Stimulated activated CD8-positive, alpha-beta memory T cell treated with anti-CD3 and anti-CD28 coated beads, Interleukin-7, amount 100 ng/mL, for 24 hours (primary cell): ENCODE results near the gene SDK2.
"Not testable (repeated sequence)": the region's sequence is repeated elsewhere in the genome, so short reads cannot be mapped to it uniquely, and the experiment has no call there.

ENCODE experiments used
- DNase-seq: peaks from one replicate; pipeline ENCODE4 v3.0.0-alpha.2; 2020; ENCODE audit warnings: low read depth

Gene SDK2

DNA sequence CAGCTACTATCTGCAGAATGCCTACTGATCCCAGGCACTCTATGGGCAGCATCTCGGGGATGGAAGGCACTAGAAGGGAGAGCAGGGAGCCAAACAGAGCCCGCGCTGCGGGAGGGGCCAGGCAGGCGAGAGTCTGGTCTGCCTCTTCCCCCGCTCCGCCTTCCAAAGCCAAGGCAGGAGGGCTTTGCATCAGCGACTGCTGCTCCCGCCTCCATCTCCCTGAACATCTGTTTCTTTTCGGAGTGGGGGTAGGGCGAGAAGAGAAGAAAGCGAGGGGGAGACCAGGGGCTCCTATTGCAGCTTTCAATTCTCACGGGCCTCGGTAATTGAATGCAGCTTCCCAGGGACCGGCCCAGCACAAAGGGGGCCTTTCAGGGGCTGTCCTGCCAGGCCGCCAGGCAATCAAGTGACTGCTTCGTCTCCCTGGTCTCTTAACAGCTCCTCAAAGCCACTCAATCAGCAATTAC, 301.0 kb downstream of the SDK2 start:
- no peak for DNase-seq

DNA sequence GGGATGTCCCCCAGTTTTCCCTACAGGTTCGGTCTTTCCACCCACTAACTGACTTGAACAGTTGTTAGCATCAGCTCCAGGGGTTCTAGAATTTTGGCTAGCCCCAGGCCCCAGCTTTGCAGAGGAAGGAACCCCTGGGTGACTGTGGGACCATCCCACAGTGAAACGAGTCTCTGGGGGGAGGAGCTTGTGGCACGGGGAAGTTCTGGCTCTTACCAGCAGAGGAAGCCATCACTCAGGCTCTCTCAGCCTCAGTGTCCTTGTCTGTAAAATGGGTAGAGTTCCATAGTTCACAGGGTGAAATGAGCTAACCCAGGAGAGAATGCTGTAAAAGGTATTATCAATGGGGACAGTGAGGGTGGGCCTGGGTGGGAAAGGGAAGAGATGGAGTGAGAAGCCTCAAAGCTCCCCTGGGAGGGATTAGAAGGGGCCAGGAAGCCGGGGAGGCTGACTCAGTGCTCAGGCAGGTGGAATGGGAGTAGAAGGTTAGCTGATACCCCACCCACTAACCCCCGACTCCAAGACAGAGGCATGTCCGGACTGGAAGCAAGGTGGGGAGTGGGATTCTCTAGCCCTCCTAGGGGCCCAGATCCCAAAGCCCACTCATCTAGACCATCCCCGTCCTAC, 301.6 kb downstream of the SDK2 start:
- DNase-seq: no peak

DNA sequence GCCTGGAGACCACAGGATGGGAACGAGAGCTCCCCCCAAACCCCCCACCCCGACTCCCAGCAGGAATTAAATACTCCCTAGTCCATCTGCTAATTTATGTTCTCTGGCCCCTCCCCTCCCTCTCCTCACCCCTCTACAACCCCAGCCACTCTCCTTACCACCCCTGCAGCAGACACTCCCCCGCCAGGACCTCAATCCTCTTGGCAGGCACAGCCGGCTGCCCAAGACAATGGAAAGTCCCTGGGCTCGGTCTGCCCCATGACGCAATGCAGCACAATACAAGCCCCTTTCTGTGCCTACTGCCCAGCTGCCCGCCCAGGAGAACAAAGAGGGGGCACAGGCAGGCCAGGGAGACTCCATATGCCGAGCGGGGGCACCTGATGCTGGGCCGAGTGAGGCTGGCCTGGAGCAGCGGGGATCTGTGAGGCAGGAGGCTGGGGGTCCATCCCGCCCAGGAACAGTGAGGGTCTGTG, 302.2 kb downstream of the SDK2 start:
- no peak for DNase-seq

DNA sequence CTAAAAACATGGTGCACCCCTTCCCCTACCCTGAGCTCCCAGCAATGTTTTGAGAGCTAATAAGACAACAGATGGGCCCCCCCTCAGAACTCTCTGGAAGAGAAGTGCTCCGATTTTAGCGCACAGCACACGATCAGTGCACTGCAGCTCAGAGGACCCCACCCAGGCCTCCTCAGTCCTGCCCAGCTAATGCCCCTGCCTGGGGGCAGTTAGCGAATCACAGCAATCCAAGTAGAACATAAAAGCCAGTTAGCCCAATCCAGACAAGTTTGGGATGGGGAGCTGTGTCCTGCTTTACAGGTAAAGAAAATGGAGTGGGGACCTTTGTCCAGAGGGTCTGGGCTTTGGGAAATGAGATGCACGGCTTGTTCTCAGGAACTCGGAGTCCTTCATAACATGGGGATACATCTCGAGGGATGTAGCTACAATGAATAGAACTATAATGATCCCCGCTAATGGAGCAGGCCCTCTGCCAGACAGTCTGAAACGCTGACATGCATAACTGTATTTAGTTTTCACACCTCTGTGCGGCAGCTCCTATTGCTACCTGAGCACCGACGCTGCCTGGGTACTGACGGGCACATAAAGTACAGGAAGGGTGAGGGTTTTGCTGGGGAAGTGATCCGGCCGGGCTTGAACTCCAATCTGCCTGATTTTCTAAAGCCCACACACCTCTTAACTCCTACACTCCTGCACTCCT, 302.7 kb downstream of the SDK2 start:
- no peak for DNase-seq

DNA sequence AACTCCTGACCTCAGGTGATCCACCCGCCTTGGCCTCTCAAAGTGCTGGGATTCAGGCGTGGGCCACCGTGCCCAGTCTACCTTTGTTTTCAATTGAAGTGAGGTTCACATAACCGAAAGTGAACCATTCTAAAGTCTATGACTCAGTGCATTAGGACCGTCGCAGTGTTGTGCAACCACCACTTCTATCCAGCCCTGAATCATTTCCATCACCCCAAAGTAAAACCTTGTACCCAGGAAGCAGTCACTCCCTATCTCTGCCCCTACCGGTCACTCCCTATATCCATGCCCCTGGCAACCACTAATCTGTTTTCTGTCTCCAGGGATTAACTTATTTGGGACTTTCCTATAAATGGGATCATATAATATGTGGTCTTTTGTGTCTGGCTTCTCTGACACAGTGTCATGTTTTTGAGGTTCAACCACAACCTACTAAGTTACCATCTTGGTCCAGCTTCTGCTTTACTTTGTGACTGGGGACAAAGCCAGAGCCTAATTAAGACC, 304.1 kb downstream of the SDK2 start:
- DNase-seq: no peak

DNA sequence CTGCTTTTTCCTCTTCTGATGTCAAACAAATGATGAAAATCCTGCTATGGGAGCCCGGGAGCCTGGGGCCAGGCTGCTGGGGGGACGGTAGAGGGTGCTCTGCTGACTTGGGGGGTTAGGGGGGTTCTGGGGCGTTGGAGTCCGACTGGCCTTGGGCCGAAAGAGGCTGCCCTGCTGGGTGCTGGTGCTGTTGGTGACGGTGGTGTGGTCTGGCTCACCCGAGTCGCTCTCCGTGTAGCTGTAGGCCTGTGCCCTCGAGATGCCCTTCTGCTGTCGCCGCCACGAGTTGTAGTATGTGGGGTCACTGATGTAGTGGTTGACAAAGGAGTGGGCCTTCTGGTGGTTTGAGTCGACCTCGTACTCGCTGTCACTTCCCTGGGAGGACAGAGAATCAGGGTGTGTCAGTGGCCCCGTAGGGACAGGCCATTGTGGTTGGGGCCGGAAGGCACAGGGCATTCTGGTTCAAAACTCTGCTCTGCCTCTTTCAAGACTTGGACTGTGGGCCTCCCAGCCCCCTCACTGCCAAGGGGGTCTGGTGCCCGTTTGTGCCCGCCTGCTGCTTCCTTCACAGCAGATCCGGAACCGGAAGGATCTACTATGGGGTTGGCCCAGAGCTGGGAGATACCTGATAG, 305.6 kb downstream of the SDK2 start:
- DNase-seq: no peak

DNA sequence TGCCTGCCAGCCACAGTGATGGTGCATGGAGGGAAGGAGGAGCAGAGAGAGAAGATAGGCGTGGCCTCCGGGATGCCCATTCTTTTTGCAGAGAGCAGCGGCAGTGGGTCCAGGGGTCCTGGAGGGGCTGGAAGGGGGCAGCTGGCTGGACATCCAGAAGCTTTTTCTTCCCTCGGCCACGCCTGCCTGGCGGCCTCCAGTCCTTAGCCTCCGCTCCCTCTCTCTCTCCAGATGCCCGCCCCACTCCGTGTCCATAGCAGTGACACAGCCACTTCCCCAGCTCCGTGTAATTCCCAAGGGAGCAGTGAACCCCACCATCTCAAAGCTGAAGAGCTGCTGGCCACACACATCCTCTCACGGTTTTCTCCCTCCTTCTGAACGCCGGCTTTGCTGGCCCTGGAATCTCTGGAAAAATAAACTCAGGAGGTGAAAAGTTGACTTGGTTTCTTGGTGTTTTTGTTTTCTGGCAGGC, 306.2 kb downstream of the SDK2 start:
- no peak for DNase-seq

DNA sequence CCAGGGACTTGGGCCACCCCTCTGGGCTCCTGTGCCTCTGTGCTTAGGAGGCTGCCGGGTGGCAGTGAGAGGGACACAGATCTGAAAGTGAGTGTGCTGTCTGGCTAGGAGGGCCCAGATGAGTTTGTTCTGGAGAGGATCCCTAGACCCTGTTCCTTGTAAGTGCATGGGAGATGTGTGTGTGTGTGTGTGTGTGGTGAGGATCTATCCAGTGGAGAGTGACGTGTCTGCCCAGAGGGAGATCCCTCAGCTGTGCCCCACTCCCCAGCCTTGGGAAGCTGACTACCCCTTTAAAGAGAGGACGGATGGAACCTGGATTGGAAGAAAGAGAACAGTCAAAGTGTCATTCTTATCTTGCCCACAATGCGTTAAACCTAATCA, 306.9 kb downstream of the SDK2 start:
- DNase-seq: no peak

DNA sequence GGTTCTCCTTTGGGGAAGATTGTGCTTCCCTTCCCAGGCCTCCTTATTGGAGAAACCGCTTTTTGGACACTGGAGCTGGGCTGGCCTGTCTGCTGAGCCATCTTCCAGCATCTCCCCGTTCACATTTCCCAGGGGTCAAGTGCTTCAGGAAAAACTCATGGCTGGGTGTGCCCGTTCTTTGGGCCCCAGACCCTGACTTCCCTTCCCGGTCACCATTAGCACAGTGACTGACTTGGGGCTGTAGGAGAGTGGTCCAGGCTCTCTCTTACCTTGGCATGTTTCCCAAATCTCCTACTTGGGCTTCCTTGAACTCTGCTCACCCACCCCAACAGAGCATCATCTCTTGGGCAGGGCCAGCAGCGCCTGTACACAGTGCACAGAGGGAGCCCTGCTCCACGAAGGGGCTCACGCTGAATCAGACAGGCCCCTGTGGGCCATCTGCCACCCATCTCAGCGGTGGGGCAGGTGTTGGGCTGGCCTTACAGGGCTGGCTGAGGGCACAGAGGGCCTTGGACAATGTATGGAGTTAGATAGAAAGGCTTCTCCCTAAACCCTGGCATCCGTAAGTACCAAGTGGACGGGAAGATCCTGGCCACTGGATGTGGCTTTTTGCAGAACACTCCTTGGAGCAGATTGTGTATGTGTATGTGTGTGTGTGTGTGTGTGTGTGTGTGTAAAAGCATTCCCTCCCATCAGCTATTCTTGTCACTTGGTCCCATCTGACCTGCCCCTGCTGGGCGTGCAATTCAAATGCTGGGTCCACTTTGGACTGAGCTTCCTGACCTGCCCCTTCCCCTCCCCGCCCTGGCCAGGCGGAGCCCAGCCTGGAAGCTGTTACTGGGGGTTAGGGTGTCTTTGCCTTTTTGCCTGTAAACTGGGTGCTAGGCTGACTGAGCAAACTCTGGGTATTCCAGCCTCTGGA, 307.6 kb downstream of the SDK2 start:
- DNase-seq: no peak

DNA sequence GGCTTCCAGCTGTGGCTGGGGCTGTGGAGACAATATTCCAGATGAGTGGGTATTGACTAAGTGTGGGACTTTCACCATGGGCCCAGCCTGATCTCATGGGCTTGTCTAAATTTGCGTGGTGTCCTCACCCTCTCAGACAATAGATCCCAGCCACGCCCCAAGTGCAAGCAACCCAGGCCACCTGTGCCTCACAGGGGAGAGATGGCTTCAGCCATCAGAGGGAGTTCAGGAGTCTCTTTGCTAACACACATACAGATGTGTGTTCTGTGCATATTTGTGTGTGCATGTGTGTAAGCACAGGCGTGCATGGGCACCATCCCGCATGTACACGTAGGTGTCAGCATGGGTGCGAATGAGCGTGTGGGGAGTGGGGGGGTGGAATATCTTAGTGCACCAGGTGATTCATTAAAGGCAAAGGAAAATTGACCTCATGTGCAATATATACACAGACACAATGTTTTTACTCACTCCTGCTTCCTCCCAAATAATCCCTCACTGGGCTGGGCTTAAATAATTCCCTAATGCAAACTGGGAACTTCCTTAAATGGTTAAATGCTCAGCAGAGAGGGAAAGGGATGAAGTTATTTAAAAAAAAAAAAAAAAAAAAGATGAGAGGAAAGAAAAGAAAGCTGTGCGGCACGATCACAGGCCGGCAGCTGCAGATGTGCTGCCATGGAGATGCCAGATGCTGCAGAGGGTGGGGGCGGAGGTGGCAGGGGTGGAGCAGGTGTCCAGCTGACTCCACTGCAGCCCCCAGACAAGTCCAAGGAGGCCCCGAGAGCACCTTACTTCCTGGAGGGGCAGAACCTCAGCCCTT, 308.4 kb downstream of the SDK2 start:
- no peak for DNase-seq

DNA sequence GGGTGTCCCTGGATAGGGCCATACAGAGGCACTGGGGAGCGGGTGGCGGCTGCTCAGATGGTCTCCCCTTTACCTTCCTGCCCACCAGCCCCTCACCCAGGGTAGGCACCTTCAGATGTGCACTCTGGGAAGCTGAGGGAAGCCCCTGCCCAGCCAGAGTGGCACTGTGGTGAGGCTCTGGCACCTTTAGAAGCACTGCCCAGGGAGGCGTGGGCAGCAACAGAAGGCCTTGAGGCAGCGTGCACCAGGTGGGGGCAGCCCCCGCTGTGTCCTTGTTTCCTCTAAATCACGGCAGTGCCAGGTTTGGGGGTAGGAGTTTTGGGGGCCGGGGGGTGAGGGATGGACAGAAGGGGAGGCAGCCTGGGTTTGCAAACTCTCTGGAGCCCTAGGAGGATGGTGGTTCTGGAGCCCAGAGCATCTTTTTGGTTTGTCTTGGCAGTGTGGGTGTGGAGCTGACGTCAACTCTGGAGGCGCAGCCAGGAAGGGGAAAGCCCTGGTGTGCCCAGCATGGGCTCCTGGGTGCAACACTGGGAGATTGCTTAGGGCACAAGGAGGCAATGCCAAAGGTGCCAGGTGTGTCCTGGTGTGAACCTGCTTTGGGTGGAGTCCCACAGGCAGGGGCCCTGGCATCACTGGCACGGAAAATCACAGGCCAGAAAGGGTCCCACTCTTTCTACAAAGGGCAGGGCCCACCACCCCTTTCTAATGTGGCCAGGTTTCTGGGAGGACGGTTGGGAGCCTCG, 309.3 kb downstream of the SDK2 start:
- DNase-seq: no peak

DNA sequence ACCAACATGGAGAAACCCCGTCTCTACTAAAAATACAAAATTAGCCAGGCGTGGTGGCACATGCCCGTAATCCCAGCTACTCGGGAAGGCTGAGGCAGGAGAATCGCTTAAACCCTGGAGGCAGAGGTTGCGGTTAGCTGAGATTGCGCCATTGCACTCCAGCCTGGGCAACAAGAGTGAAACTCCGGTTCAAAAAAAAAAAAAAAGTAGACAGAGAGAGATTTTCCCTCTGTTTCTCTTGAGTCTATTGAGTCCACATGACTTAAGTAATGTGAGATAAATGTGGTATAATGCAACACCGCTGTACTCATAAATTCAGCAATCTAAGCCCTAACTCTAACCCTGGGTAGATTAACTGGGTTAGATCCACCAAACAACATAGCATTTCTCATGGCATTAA, 310.8 kb downstream of the SDK2 start:
- DNase-seq: not testable (repeated sequence)

DNA sequence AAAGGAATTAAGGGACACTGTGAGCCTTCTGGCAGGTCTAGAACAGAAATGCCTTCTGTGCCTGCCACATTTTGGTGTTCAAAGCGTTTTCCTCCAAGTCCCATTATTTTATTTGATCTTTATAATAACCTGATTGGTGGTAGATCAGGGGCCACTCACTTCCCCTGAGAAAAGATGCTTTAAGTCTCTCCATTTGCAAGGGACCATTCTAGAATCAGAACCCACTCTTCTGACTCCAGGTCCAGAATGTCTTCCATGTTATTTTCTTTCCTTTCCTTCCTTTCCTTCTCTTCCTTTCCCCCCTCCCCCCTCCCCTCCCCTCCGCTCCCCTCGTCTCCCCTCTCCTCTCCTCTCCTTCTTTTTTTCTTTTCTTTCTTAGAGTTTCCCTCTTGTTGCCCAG, 313.2 kb downstream of the SDK2 start:
- DNase-seq: no peak

DNA sequence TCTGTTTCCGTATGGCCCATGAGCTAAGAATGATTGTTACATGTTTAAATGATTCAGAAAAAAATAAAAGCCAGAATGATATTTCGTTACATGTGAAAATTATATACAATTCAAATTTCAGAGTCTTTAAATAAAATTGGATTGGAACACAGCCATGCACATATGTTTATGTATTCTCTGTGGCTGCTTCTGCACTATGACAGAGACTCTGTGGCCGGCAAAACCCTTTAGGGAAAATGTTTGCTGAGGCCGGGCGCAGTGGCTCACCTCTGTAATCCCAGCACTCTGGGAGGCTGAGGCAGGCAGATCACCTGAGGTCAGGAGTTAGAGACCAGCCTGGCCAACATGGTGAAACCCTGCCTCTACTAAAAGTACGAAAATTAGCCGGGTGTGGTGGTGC, 316.6 kb downstream of the SDK2 start:
- no peak for DNase-seq

DNA sequence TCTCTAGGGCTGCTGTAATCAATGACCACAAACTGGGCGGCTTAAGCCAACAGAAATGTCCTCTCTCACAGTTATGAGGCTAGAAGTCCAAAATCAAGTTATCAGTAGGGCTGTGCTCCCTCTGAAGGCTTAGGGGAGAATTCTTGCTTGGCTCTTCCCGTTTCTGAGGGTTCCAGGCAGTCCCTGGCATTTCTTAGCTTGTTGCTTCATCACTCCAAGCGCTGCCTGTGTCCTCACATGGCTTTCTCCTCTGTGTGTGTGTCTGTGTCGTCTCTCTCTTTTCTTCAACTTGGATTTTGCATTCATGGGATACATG, 318.8 kb downstream of the SDK2 start:
- no peak for DNase-seq

DNA sequence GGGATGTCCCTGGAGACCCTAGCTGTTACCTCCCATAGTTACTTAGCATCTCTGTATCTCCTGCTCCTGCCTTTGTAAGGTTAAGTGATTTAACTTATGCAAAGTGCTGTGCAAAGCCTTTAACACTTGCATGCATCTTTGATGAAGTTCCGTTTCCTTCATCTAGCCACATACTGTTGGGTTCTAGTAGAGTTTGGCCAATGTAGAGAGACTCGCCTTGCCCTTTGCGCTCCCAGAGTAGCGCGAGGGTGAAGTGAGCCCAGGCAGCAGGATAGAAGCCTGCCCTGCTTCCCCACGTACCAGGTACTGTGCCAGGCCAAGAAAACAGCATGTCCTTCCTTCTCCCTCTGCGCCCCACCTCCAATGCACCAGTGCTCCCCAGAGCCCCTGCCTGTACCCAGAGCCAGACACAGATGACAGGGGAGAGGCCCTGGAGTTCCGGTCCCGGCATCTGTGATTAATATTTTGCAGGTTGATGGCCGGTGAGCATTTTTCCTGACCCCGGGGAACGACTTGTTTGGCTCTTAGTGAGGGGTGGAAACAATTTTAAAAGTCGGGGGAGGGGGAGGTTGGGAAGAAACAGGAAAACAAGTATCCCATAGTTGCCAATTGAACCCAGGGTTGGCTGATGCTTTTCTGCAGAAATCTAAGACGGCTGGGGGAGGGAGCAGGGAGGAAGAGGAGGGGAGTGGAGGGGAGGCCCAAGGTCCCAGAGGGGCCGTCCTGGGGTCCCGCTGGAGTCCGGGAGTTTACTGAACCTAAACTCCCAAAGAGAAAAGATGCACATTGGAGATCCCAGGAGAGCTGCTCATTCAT, 319.3 kb downstream of the SDK2 start:
- DNase-seq: no peak

DNA sequence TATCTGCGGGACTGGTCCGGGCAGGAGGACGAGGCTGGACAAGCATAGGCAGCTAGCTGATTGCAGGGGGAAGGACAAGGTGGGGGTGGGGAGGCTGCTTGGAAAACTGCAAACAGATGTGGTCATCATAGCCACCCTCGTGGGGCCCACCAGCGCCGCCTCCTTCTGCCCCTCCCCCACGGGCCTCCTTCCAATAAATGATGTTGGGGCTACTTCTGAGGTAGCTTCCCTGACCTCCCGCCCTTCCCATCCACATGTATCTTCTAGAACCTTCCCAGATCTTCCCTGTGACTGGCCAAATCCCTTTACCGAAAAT, 320.1 kb downstream of the SDK2 start:
- DNase-seq: no peak

DNA sequence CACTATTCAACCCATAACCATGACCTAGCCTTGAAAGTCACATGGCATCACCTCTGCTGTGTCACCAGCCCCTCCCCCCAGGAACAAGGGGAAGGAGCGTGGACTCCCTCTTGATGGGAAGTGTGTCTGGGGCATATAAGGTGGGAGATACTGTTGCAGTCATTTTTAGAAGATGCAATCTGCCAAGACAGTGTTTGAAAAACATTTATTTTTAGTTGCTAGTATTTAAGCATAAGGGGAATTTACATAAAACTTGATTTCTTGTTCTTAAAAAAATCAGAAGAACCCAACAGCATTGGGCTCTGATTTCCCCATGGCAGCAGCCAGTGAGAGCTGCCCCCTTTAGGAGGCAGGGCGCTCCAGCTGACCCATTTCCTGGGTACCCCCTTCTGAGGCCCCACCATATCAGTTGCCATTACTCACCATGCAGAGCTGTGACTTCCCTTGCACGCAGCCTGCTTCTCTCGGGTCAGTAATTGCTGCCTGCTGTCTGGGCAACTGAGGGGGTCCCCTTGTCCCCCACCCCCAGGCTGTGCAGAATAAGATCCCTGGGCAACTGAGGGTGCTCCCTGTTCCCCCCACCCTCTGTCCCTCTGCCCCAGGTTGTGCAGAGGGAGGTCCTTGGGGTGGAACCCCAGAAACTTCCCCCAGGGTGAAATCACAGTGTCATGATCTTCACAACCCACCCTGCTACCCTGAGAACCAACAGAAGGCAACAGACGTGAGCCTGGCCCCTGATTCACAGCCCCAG, 320.7 kb downstream of the SDK2 start:
- DNase-seq: no peak

DNA sequence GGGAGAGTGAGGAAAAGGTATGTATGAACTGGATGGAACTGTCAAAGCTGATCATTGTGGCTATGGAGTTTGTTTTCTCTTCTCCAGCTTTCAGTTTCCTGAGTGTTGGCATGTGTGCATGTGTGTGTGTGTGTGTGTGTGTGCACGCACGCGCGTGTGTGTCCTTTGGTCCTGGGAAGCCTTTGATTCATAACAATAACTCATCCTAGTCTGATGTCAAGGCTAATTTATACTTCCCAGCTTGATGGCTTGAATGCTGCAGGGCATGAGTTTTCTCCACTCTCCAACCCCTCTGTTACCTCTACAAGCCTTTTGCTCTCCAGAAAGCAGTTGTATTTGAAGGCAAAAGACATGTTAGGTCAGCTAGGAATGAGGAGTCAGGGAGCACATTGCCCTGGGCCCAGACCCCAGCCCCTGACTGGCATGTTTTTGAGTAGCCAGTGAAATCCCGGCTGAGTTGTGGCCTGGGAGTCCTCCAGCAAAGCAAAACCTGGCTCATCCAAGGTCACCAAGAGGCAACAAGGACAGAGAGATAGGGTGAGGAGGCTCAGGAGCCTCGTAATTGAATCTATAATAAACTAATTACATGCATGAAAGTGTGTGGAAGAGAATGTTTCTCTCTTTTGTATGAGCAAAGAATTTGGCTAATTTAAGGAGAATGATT, 323.5 kb downstream of the SDK2 start:
- no peak for DNase-seq
